ENCODE measurements around the gene MRPS24.

MRPS24 gene

GRCh38 chr7:43856316-43856715 lies 13.0 kb downstream of the MRPS24 start:
- TF ChIP-seq CTCF (IDR thresholded peaks at IDR 0.05; ENCODE audit: control insufficient read depth, insufficient read depth, low read depth, low read length, missing control alignments): no peak
- H3K4me3 ChIP-seq (ENCODE audit: control insufficient read depth, low read depth, low read length): no peak overlapping the region
- no peak for DNase-seq (ENCODE audit: low read depth)

- DNase-seq (ENCODE audit: low read depth): no peak
- H3K4me3 ChIP-seq (ENCODE audit: control insufficient read depth, low read depth, low read length): no peak overlapping the region
- TF ChIP-seq CTCF (IDR thresholded peaks at IDR 0.05; ENCODE audit: control insufficient read depth, insufficient read depth, low read depth, low read length, missing control alignments): no peak
Measured at GRCh38 chr7:43855176-43855575, 14.1 kb downstream of the MRPS24 start.

GRCh38 chr7:43851805-43852204 lies 17.5 kb downstream of the MRPS24 start:
- no peak for TF ChIP-seq CTCF (IDR thresholded peaks at IDR 0.05; ENCODE audit: control insufficient read depth, insufficient read depth, low read depth, low read length, missing control alignments)
- H3K4me3 ChIP-seq (ENCODE audit: control insufficient read depth, low read depth, low read length): no peak overlapping the region
- no peak for DNase-seq (ENCODE audit: low read depth)

GRCh38 chr7:43850348-43851116 lies 18.8 kb downstream of the MRPS24 start:
- no peak for TF ChIP-seq CTCF (IDR thresholded peaks at IDR 0.05; ENCODE audit: control insufficient read depth, insufficient read depth, low read depth, low read length, missing control alignments)
- H3K4me3 ChIP-seq (ENCODE audit: control insufficient read depth, low read depth, low read length): no peak overlapping the region
- peak; percentile 17 for DNase-seq (ENCODE audit: low read depth)

GRCh38 chr7:43849047-43849446 lies 20.3 kb downstream of the MRPS24 start:
- no peak for TF ChIP-seq CTCF (IDR thresholded peaks at IDR 0.05; ENCODE audit: control insufficient read depth, insufficient read depth, low read depth, low read length, missing control alignments)
- no peak for DNase-seq (ENCODE audit: low read depth)
- no peak overlapping the region for H3K4me3 ChIP-seq (ENCODE audit: control insufficient read depth, low read depth, low read length)

- no peak for TF ChIP-seq CTCF (IDR thresholded peaks at IDR 0.05; ENCODE audit: control insufficient read depth, insufficient read depth, low read depth, low read length, missing control alignments)
- H3K4me3 ChIP-seq (ENCODE audit: control insufficient read depth, low read depth, low read length): no peak overlapping the region
- no peak for DNase-seq (ENCODE audit: low read depth)
Measured at GRCh38 chr7:43847496-43847895, 21.8 kb downstream of the MRPS24 start.
